GM15510 (cell line): ENCODE measurements around the gene MRPL37.

ENCODE experiments used
- POLR2A ChIP-seq: IDR thresholded peaks from 3 replicates; pipeline ENCODE4 v1.6.1; 2011; ENCODE audit warnings: borderline replicate concordance; ENCODE audit not compliant: insufficient read length; ENCODE audit errors: extremely low read depth

The MRPL37 gene

DNA sequence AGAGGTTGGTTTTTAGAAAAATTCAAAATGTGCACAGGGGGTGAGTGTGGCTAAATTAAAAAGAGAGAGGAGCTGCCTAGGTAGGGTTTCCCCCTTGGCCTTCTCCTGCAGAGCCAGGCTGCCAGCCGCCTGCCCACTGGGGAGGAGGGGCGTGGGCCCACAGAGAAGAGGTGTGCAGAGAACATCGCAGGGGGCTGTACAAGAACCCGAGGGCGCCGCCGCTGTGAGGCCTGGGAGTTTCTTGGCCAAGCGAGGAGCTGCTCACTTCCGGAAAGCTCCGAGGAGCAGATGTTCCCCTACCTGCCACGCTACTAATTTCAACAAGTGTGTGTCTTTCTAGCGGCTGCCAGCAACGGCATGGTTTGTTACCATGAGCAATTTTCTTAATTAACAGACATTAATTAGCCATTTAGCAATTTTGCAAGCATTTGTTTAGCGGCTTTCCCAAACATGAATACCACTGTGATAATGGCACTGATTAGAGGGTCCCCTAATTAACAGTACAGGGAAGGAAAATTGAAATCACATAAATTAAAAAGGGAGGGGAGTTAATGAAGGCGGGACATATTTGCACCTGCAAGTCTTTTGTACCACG, 59.7 kb downstream of the MRPL37 start:
- no peak for TF ChIP-seq POLR2A

DNA sequence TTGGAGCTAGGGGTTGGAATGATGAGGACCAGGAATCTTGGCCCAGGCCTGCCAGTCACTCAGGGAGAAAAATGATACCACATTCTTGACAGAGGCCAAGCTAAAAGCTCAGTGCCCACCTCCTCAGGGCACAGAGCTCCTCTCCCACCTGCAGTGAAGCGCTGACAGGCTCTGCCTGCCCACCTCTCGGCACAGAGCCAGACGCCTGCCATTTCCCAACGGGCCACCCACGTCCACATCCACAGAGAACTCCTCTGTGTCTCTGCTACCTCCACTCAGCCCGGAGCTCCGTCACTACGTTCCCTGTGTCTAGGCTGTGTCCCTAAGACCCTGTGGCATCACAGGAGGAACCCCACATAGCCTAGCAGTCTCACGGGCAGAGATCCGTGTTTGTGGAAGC, 60.8 kb downstream of the MRPL37 start:
- no peak for TF ChIP-seq POLR2A

DNA sequence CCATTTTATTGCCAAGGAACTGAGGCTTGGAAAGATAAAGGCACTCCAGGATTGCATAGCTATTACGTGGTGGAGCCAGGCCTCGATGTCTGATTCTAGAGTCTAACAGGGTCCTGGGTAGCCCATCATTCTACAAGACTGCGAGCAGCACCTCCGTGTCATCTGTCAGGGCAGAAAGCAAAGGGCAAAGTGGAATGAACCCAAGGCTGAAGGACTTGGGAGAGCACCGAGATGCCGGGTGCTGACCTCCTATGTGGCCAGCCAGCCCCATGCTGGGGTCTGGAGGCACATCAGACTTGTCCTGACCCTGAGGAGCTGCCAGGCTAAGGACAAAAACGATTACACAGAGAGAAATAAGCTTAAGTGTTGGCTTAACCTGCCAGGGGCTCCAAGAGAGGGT, 62.3 kb downstream of the MRPL37 start:
- no peak for TF ChIP-seq POLR2A

DNA sequence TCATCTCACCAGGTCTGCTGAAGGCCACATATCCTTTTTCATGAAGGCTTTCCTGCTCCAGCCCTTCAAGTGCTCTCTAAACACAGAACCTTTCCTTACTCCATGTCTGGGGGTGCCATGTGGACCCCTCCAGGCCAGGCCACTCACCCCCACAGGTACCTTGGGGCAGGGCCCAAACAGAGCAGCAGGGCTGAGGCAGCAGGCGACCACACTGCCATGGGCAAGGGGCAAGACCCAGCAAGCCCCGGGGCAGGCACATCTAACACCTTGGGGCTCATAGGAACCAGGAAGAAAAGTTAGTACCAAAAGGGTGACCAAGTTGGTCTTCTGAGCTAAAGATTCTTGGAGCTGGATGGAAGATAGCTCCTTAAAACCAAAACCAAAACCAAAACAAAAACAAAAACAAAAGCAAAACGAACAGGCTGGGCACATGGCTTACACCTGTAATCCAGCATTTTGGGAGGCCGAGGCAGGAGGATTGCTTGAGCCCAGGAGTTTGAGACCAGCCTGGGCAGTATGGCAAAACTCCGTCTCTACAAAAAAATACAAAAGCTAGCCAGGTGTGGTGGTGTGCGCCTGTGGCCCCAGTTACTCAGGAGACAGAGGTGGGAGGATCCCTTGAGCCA, 63.7 kb downstream of the MRPL37 start:
- no peak for TF ChIP-seq POLR2A

DNA sequence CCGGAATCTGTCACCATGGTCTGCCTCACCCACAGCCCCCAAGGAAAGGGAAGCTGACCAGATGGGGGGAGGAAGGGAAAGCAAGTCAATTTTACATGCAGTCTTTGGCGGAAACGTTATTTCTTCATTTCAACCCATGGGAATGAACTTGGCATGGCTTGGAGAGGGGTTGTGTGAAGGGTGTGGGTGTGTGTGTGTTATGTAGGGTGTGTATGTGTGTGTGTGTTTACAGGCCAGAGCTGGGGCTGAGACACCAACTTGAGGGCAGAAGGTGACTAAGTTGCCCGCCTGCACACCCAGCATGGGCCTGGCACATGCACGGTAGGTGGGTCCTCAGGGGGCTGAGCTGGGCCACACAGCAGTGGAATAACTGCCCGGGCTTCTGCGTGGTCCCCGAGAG, 65.2 kb downstream of the MRPL37 start:
- TF ChIP-seq POLR2A, result no peak

DNA sequence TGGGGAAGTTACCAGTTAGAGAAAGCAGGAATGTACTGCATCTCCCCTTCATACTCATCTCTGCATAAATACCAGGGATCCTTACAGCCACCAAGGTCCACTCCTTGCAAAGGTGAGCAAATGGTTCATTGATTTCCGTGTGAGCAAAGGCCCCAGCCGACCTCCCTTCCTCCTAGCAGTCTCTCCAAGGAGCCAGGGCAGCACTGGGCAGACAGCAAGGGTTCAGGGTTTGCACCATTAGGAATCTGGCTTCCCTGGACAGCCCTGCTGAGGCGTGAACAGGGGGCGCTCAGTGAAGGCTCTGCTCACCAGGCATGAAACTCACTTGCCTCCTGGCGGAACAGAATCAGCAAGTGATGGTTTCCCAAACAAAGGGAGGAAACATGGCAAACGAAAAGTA, 65.7 kb downstream of the MRPL37 start:
- TF ChIP-seq POLR2A, result no peak

DNA sequence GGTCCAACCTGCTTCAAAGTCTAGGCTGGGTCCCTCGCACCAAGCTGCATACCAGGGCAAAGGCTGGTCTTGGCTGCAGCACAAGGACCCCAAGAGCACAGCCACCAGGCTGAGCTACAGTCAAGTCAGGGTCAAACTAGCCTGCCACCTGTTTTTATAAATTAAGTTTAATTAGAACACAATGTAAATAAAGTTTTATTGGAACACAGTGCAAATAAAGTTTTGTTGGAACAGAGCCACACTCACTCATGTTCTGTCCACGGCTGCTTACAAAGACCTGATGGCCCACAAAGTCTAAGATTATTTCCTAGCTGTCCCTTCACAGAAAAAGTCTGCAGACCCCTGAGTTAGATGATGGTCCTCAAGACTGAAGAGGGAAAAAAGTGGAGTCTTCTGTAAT, 66.2 kb downstream of the MRPL37 start:
- TF ChIP-seq POLR2A, result no peak

DNA sequence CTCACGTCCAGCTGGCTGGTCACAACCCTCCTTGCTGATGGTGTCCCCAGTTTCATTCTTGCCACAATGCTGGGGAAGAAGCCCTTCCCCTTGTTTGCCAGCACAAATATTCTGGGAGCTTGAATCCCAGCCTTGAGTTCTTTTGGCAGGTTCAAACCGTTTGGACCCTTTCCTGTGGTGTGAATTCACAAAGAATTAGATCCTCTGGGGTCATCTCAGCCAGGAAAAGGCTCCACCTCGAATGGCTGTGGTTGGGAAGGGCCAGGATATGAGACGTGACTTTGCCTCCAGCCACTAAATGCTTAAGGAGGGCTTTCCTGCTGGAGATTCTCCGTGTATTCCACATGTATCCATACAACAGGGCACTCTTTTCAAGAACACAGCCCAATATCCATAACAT, 66.9 kb downstream of the MRPL37 start:
- no peak for TF ChIP-seq POLR2A
